IMR-90 (cell line): Measurements from ENCODE around the gene UTP14A. TPM values are rescaled to one million over a fixed set of nuclear protein-coding genes. Genes with fewer than 3 reads are reported as not detected.

Source experiments
- ATAC-seq: fragments of 200-7000 bp; cut with Tn5 transposase; 2 replicates; pipeline ENCODE4 v1.9.1; 2020; ENCODE audit warnings: low read depth, mild to moderate bottlenecking, moderate library complexity
- BruUV-seq: library from RNA; stranded (reverse); fragments of 400-500 nt; replicated peaks from 2 replicates; lab custom pipeline; 2021; lab: Mats Ljungman, UMichigan
- CTCF ChIA-PET: fragments of 300-600 bp; formaldehyde crosslinking; extraction: SDS; loops from one replicate; lab custom pipeline; 2021; ENCODE audit warnings: antibody characterized with exemption; lab: Yijun Ruan, JAX
- POLR2A ChIA-PET: fragments of 300-600 bp; sonication (Branson Sonifier 250); formaldehyde crosslinking; loops from one replicate; lab custom pipeline; 2022; ENCODE audit warnings: antibody characterized with exemption; ENCODE audit not compliant: unreplicated experiment; lab: Charles Lee
- DNase-seq: peaks from one replicate; pipeline ENCODE4 v3.0.0; 2013
- H2AFZ ChIP-seq: replicated peaks from 2 replicates; pipeline ENCODE3; 2013; ENCODE audit warnings: low read length, mild to moderate bottlenecking; ENCODE audit not compliant: poor library complexity
- H2AK5ac ChIP-seq: 2 replicates; pipeline ENCODE4 v1.6.1; 2013; ENCODE audit warnings: low read depth, low read length, inconsistent platforms
- H2AK9ac ChIP-seq: replicated peaks from 2 replicates; pipeline ENCODE3; 2013; ENCODE audit warnings: mild to moderate bottlenecking, low read depth, low read length, moderate library complexity; ENCODE audit not compliant: poor library complexity
- H2BK120ac ChIP-seq: 2 replicates; pipeline ENCODE4 v1.6.1; 2013; ENCODE audit warnings: low read depth, low read length, inconsistent platforms
- H2BK15ac ChIP-seq: 3 replicates; pipeline ENCODE4 v1.6.1; 2013; ENCODE audit warnings: low read depth, low read length, inconsistent platforms
- H2BK20ac ChIP-seq: 2 replicates; pipeline ENCODE4 v1.6.1; 2013; ENCODE audit warnings: low read depth, mild to moderate bottlenecking, inconsistent platforms, low read length, moderate library complexity
- H2BK5ac ChIP-seq: 2 replicates; pipeline ENCODE4 v1.6.1; 2013; ENCODE audit warnings: mild to moderate bottlenecking, low read depth, low read length, inconsistent platforms; ENCODE audit not compliant: poor library complexity, severe bottlenecking
- H3K14ac ChIP-seq: replicated peaks from 2 replicates; pipeline ENCODE4 v1.6.1; 2013; ENCODE audit warnings: low read depth, low read length, inconsistent platforms
- H3K18ac ChIP-seq: 2 replicates; pipeline ENCODE4 v1.6.1; 2013; ENCODE audit warnings: low read depth, low read length, control low read depth
- H3K23ac ChIP-seq: 2 replicates; pipeline ENCODE4 v1.6.1; 2013; ENCODE audit warnings: low read depth, low read length, inconsistent platforms
- H3K27ac ChIP-seq: 2 replicates; pipeline ENCODE4 v1.5.1; 2013; ENCODE audit warnings: mild to moderate bottlenecking, control low read depth, low read length; ENCODE audit not compliant: insufficient read depth
- H3K27me3 ChIP-seq: 2 replicates; pipeline ENCODE4 v1.6.1; 2013; ENCODE audit warnings: low read length; ENCODE audit not compliant: control insufficient read depth, insufficient read depth
- H3K36me3 ChIP-seq: 2 replicates; pipeline ENCODE4 v1.6.1; 2013; ENCODE audit warnings: low read length, mixed read lengths; ENCODE audit not compliant: control insufficient read depth, insufficient read depth
- H3K4ac ChIP-seq: 2 replicates; pipeline ENCODE4 v1.6.1; 2013; ENCODE audit warnings: low read depth, low read length, inconsistent platforms
- H3K4me1 ChIP-seq: 2 replicates; pipeline ENCODE4 v1.6.1; 2013; ENCODE audit warnings: low read length, mixed read lengths; ENCODE audit not compliant: control insufficient read depth, insufficient read depth
- H3K4me2 ChIP-seq: 2 replicates; pipeline ENCODE4 v1.6.1; 2013; ENCODE audit warnings: low read depth, mild to moderate bottlenecking, control low read depth, low read length, moderate library complexity
- H3K4me3 ChIP-seq: 2 replicates; pipeline ENCODE4 v1.5.1; 2013; ENCODE audit warnings: low read depth, mild to moderate bottlenecking, control low read depth, low read length, moderate library complexity; ENCODE audit not compliant: insufficient read depth
- H3K56ac ChIP-seq: 2 replicates; pipeline ENCODE4 v1.6.1; 2013; ENCODE audit warnings: low read length, inconsistent platforms; ENCODE audit not compliant: insufficient read depth; ENCODE audit errors: extremely low read depth
- H3K79me1 ChIP-seq, 2 experiments: 2 replicates each; pipeline ENCODE4 v1.6.1; 2013; ENCODE audit warnings: low read length in 2 of 2, inconsistent platforms in 1 of 2, low read depth in 1 of 2
- H3K9ac ChIP-seq: 2 replicates; pipeline ENCODE4 v1.6.1; 2013; ENCODE audit warnings: low read depth, low read length, control low read depth
- H3K9me1 ChIP-seq: 2 replicates; pipeline ENCODE4 v1.6.1; 2013; ENCODE audit warnings: low read length, inconsistent platforms; ENCODE audit not compliant: insufficient read depth
- H3K9me3 ChIP-seq: 2 replicates; pipeline ENCODE4 v1.6.1; 2013; ENCODE audit warnings: low read length; ENCODE audit not compliant: control insufficient read depth, insufficient read depth
- H4K20me1 ChIP-seq: 2 replicates; pipeline ENCODE4 v1.6.1; 2013; ENCODE audit warnings: low read length, inconsistent platforms; ENCODE audit not compliant: insufficient read depth
- H4K5ac ChIP-seq: 2 replicates; pipeline ENCODE4 v1.6.1; 2013; ENCODE audit warnings: mild to moderate bottlenecking, low read depth, low read length, control low read depth
- H4K8ac ChIP-seq, 2 experiments: 2 replicates each; pipeline ENCODE4 v1.6.1; 2013; ENCODE audit warnings: low read depth in 2 of 2, low read length in 2 of 2, control low read depth in 1 of 2, inconsistent platforms in 1 of 2
- H4K91ac ChIP-seq: 2 replicates; pipeline ENCODE4 v1.6.1; 2013; ENCODE audit warnings: low read depth, low read length, inconsistent platforms; ENCODE audit not compliant: insufficient read depth
- BHLHE40 ChIP-seq: fragments of 150-350 bp; IDR thresholded peaks from 2 replicates; pipeline ENCODE4 v1.6.1; 2016; ENCODE audit warnings: mild to moderate bottlenecking, low read depth, low read length
- MXI1 ChIP-seq: IDR thresholded peaks from 2 replicates; pipeline ENCODE4 v1.6.1; 2012; ENCODE audit warnings: low read depth, mild to moderate bottlenecking, low read length, moderate library complexity, borderline replicate concordance
- NFE2L2 ChIP-seq: fragments of 150-350 bp; IDR thresholded peaks from 2 replicates; pipeline ENCODE4 v1.6.1; 2016; ENCODE audit warnings: low read depth, mild to moderate bottlenecking, low read length
- RCOR1 ChIP-seq: IDR thresholded peaks from 2 replicates; pipeline ENCODE4 v1.6.1; 2012; ENCODE audit warnings: mild to moderate bottlenecking, low read length, improper control_type of control experiment; ENCODE audit not compliant: insufficient replicate concordance
- RFX5 ChIP-seq: IDR thresholded peaks from 2 replicates; pipeline ENCODE4 v1.8.0; 2012; ENCODE audit warnings: low read depth, mild to moderate bottlenecking, low read length, moderate library complexity
- WGBS, 2 experiments: methylation state at CpG; one replicate each; pipeline versions ENCODE4 v1.1.5 to v1.1.7; 2013; ENCODE audit warnings: missing lambda C conversion rate in 2 of 2; ENCODE audit not compliant: insufficient read length in 1 of 2; ENCODE audit errors: extremely low coverage in 2 of 2; 5-methylcytosine and 5-hydroxymethylcytosine counted together
- dilution Hi-C: fragments of 300-500 bp; cut with HindIII; formaldehyde crosslinking; loops from one replicate; pipeline ENCODE4 v1.14.3; 2018; ENCODE audit warnings: low sequenced_read_pairs; ENCODE audit not compliant: unreplicated experiment
- in situ Hi-C: fragments of 300-500 bp; cut with MboI; formaldehyde crosslinking; loops from 3 replicates; pipeline ENCODE4 v1.14.3; 2019; ENCODE audit warnings: low sequenced_read_pairs, inconsistent platforms, mixed read lengths
- intact Hi-C: fragments of 100-400 bp; cut with micrococcal nuclease; formaldehyde crosslinking; loops from 2 replicates; pipeline ENCODE4 v1.10.0; 2022
- polyA plus RNA-seq, 3 experiments: library from polyadenylated mRNA; depleted of rRNA; stranded (reverse); fragments of >200 nt; gene quantifications; 2 replicates each; pipeline ENCODE4 v1.2.3, GENCODE V29; 2012; ENCODE audit warnings: low replicate concordance in 1 of 3
- total RNA-seq: library from RNA; depleted of rRNA; stranded (reverse); fragments of >200 nt; gene quantifications from 2 replicates; pipeline ENCODE4 v1.2.3, GENCODE V29; 2012
- TF ChIP-seq, protein P1 (sequence below): conservative IDR thresholded peaks from 2 replicates; pipeline ENCODE4 v1.5.1; 2012; ENCODE audit warnings: mild to moderate bottlenecking, low read depth, low read length, improper control_type of control experiment

Gene UTP14A
- total and polyA plus RNA-seq, 2 of the 4 experiments (the other 2 are of a cell fraction), result 13.8 to 15.2 TPM

- peak overlapping the region; percentile 91 for H2AFZ ChIP-seq
- no peak overlapping the region for H4K91ac ChIP-seq
- no peak overlapping the region for H2AK5ac ChIP-seq
- H4K5ac ChIP-seq, result no peak overlapping the region
- H3K36me3 ChIP-seq, result no peaks in the 10 kb centered on the region
- H2BK120ac ChIP-seq, result no peak overlapping the region
- no peaks in the 10 kb centered on the region for H3K9me1 ChIP-seq
- H3K4me3 ChIP-seq, result no peak overlapping the region
- WGBS, 2 experiments, result no CpG with 5 or more reads among the region's 7 CpGs
- peaks cover 6% of the 10 kb centered on the region; the same call in 1 of the 2 replicates for H3K4me1 ChIP-seq
- H3K27me3 ChIP-seq, result peaks cover 7% of the 10 kb centered on the region
- no peak overlapping the region for H3K4me2 ChIP-seq
- ChIA-PET POLR2A (no interaction called here), CTCF (no interaction called here)
- intact Hi-C loops, result no loop called here
- no peak overlapping the region for H3K14ac ChIP-seq
- H4K8ac ChIP-seq, result peak overlapping the region in 1 of 2 experiments; percentile 80; a peak in 1 of 4 replicates
- H3K27ac ChIP-seq, result no peak overlapping the region
- no peak overlapping the region for H2AK9ac ChIP-seq
- TF ChIP-seq, protein P1, sequence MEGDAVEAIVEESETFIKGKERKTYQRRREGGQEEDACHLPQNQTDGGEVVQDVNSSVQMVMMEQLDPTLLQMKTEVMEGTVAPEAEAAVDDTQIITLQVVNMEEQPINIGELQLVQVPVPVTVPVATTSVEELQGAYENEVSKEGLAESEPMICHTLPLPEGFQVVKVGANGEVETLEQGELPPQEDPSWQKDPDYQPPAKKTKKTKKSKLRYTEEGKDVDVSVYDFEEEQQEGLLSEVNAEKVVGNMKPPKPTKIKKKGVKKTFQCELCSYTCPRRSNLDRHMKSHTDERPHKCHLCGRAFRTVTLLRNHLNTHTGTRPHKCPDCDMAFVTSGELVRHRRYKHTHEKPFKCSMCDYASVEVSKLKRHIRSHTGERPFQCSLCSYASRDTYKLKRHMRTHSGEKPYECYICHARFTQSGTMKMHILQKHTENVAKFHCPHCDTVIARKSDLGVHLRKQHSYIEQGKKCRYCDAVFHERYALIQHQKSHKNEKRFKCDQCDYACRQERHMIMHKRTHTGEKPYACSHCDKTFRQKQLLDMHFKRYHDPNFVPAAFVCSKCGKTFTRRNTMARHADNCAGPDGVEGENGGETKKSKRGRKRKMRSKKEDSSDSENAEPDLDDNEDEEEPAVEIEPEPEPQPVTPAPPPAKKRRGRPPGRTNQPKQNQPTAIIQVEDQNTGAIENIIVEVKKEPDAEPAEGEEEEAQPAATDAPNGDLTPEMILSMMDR, result no peak
- TF ChIP-seq MXI1 (no peak), BHLHE40 (no peak), RCOR1 (no peak), NFE2L2 (no peak), RFX5 (no peak)
- ATAC-seq (no peak), DNase-seq (no peak)
- no peak overlapping the region for H3K23ac ChIP-seq
- dilution Hi-C loops, result no loop called here
- in situ Hi-C loops, result no loop called here
- no peak overlapping the region for H3K9ac ChIP-seq
- no peaks in the 10 kb centered on the region for H3K79me1 ChIP-seq
- no peak overlapping the region for H2BK20ac ChIP-seq
- H3K4ac ChIP-seq, result no peak overlapping the region
- no peak overlapping the region for H2BK5ac ChIP-seq
- no peak overlapping the region for H3K18ac ChIP-seq
- no peak overlapping the region for H2BK15ac ChIP-seq
- no peaks in the 10 kb centered on the region for H3K9me3 ChIP-seq
- no peaks in the 10 kb centered on the region for H4K20me1 ChIP-seq
- no TSS peak for BruUV-seq
- no peak overlapping the region for H3K56ac ChIP-seq
These were observed 52.1 kb downstream of the UTP14A start for GRCh38 chrX:129958083-129958465.
